Measurements from ENCODE around the gene ADGRA1.
"Not testable (repeated sequence)": the region's sequence is repeated elsewhere in the genome, so short reads cannot be mapped to it uniquely, and the experiment has no call there.

The ADGRA1 gene

GRCh38 chr10:133130602-133131001 lies 42.9 kb downstream of the ADGRA1 start:
- no peak for DNase-seq

DNA sequence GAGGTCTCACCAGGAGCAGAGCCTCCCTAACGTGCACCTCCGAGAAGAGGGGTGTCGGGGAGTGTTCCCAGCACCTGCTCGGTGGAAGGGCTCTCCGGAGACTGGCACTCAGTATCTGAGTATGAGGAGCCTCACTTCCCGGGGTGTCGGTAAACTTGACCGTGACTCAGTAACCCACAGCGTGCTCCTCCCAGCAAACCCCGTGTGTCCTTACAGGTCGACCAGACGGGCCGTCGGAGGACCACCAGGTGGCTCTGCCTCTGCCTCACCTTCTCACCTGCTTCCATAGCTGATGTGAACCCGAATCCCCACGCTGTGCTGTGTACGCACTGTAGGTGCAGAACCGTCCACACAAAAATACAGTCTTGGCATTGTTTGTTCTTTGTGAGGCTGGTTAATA lies 43.3 kb downstream of the ADGRA1 start:
- no peak for DNase-seq

DNA sequence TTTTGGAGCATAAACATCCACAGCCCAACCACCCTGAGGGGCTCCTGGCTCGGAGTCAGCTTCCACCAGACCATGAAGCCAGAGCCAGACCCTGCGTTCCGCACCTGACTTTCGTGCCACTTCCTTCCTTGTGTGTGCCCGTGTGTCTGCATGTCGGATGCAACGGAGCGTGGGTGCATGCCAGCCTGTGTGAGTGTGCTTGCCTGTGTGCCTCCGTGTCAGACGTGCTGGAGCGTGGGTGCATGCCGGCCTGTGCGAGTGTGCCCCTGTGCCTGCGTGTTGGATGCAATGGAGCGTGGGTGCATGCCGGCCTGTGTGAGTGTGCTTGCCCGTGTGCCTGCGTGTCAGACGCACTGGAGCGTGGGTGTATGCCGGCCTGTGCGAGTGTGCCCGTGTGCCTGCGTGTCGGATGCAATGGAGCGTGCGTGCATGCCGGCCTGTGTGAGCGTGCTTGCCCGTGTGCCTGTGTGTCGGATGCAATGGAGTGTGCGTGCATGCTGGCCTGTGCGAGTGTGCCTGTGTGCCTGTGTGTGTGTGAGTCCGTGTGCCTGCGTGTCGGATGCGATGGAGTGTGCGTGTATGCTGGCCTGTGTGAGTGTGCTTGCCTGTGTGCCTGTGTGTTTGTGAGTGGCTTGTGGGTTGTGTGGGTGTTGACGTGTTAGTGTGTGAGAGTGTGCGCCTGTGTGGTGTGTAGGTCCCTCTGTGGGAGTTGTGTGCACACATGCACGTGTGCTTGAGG lies 44.2 kb downstream of the ADGRA1 start:
- no peak for DNase-seq

GRCh38 chr10:133132473-133133291 lies 45.0 kb downstream of the ADGRA1 start:
- no peak for DNase-seq

DNA sequence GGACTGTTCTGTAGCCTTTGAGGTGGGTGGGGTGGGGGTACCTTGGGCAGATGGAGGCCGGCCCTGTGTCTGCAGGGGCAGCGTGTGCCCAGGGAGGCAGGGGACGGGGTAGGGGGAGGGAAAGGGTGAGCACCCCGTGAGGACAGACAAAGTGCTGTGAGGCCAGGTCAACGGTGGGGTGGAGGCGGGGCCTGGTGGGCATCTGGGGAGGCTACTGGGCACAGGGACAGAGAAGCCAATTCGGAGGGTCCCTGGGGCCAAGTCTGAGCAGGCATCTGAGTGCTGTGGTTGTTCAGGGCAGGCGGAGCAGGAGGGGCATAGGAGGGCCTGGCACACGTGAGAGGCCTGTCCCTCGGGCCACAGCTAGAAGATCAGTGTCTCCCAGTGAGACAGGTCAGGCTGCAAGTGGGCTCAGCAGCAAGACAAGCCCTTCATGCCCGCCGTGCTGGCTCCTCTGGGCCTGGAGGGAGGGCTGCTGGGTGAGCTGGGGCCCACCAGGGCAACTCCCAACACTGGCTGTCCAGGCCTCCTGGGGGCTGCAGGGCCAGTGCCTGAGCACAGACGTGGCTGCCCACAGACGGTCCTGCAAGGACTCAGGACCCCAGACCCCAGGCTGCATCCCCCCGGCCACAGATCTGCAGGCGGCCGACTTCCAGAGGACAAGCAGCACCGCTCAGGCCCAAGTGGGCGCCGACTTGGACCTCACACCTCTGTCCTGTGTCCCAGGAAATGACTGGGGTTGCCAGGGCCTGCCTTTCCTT lies 45.9 kb downstream of the ADGRA1 start:
- DNase-seq, result no peak

- DNase-seq, result no peak
Measured at GRCh38 chr10:133134411-133135115, 46.8 kb downstream of the ADGRA1 start.

GRCh38 chr10:133135116-133135465 lies 47.4 kb downstream of the ADGRA1 start:
- no peak for DNase-seq

GRCh38 chr10:133137486-133138145 lies 49.9 kb downstream of the ADGRA1 start:
- DNase-seq, result not testable (repeated sequence)

- DNase-seq, result no peak
Measured at GRCh38 chr10:133139551-133140065, 51.9 kb downstream of the ADGRA1 start.

DNA sequence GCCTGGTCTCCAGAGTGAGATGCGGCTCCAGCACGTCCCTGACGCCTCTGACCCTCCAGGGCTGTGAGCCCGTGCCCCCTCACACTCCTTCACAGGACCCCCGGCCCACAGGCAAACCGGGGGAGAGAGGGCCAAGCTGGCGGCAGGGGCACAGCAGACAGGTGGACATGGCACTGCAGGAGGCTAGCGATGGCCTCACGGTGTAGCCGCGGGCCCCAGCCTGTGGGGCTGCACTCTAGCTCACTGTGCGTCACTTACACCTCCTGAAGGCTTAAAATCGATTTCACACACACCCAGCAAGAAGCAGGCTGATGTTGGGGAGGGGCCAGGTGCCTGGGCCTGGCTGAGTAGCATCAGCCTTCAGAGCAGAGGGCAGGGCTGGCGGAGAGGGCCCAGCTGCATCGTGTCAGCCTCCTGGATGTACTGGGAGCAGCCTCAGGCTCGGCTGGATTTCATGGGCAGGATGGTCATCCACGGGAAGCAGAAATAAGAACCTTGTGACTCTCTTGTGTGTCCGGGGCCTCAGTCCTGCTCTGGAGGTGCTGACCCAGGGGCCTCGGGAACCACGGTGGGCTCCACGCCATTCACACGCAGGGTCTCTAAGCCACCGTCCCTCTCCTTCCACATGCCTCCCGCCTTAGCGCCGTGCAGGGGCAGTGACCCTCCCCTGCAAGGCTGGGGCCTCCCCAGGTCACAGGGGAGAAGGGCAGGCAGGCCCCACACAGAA lies 52.9 kb downstream of the ADGRA1 start:
- DNase-seq, result no peak

- DNase-seq, result no peak
Measured at GRCh38 chr10:133141144-133141957, 53.6 kb downstream of the ADGRA1 start.

DNA sequence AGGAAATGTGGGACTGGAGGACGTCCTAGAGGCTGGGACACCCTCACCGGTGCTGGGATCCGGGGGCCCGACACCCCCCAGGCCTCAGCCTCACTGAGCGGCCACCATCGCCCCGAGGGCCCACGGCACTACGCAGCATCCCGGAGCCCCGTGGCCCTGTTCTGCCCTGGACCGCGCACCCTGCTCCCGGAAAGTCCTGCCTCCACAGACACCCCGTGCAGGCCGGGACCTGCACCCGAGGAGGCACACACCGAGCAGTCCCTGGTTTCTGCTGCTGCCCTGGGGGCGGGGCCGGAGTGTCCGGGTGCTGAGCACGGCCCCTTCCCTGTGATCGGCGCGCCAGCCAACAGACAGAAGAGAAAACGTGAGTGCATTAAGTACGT lies 54.2 kb downstream of the ADGRA1 start:
- DNase-seq, result no peak

DNA sequence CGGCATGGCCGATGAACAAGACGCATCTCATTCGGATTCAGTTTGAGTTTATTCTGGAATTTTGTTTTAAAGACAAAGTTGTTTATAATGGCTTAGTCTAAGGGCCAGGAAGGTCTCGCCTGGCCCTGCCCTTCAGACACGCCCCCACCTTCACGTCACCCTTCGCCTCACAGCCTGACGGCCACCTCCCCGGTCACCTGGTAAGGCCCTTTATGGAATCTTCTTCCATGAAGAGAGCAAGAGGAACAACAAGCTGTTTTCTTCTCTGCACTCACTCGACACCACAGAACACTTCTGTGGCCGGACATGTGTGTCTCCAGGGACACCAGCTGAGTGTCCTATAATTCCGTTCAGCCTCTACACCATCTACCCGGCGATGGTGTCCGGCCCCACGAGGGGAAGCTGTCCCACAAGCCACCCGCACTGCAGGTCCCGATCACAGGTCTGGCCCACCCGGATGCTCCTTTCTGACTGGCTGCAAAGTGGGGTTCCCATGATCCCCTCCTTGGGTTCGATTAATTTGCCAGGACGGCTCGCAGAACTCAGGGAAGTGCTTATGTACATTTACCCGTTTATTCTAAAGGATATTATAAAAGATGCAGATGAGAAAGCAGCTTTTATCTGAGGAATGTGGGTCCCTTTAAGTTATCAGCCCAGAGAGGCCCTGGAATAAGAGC lies 54.9 kb downstream of the ADGRA1 start:
- no peak for DNase-seq

DNA sequence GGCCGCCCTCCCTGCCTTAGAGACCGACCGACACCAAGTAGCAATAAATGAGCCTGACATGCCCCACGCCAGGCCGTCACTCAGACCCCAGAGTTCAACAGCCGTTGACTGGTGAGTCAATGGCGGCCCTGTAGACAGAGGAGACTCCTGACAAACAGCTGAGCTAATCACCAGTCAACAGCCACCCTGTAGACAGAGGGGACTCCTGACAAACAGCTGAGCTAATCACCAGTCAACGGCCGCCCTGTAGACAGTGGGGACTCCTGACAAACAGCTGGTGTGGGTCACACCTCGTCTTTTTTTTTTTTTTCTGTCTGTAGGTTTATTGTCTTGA lies 55.4 kb downstream of the ADGRA1 start:
- DNase-seq, result no peak

DNA sequence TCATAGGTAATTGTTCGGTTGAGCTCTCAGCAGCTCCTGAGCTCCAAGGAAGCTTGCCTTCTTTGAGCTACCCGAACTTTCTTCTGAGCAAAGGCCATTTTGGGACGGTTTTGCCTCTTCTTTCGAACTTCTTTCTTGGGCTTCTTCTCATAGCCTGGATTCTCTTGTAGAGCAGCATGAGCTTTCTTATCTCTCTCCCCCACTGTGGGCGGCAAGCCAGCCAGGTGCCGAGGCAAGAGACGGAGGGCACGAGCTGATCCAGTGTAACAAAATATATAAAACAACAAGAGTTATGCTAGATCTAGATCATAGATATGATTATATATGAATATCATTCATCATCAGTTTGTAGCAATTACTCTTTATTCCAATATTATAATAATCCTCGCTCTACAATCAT lies 55.8 kb downstream of the ADGRA1 start:
- no peak for DNase-seq

DNA sequence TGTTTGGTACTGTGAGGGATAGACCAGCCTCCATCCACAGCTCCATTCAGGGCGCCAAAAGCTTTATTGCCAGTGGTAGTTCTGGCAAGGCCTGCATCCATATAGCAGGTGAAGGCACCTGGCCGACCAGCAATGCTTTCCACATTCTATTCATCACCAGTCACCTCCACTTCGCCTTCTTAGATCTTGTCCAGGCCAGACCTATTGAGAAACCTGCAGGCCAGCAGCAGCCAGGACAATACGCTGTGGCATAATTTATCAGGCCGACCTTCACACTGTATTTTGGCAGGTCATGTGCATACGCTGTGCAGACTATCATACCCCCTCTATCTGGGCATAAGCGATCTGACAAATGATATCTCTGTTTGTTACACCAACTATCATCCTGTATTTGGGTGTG lies 57.0 kb downstream of the ADGRA1 start:
- DNase-seq, result no peak

GRCh38 chr10:133150226-133150625 lies 62.5 kb downstream of the ADGRA1 start:
- DNase-seq, result no peak

GRCh38 chr10:133150656-133151055 lies 62.9 kb downstream of the ADGRA1 start:
- no peak for DNase-seq

GRCh38 chr10:133151071-133151470 lies 63.3 kb downstream of the ADGRA1 start:
- DNase-seq, result not testable (repeated sequence)

DNA sequence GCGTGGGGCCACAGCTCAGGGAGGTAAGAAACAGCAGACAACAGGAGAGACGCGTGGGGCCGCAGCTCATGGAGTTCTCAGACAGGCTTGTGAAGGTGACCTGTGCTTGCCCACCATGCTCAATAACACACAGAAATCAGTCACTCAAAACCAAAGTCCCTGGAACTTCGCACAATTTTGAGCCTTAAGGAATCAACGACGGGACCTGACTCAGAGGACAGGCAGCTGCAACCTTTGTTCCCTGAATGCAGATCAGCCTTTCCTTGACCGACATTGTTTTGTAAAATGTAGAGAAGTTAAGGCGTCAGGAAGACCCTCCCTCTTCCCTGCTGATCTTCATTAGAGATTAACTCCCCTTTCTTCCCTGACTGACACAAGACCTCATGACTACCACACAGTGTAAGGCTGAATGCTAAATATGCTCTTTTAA lies 63.8 kb downstream of the ADGRA1 start:
- DNase-seq, result no peak

Measured in stimulated activated CD8-positive, alpha-beta memory T cell treated with anti-CD3 and anti-CD28 coated beads, Interleukin-4, amount 100 ng/mL, for 48 hours (primary cell).